ENCODE measurements around the gene GTF2IRD1.
"Not testable (repeated sequence)": the region's sequence is repeated elsewhere in the genome, so short reads cannot be mapped to it uniquely, and the experiment has no call there.

GTF2IRD1 gene

DNA sequence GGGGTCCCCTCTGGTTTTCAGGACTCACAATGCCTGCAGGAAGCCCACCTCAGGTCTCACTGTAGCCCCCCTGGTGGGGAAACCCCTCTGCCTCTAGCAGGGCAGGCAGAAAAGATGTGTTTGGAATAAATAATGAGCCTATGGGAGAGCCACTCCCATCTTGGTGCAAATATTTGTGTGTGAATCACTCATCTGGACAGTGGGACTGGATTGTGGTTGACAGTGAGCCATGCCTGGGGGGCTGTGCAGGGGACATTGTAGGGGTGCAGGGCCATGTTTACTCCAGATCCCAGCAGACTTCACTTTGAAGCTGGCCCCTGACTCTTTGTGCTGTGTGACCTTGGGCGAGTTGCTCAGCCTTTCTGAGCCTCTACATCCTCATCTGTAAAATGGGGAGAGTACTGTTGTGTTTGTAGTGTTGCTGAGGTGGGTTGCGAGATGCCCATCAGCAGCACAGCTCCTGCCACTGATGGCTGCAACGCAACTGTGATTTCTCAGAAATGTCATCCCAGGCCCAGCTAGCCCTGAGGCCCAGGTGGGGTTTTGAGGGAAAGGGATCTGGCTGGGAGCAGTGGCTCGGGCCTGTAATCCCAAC, 20.7 kb downstream of the GTF2IRD1 start:
- DNase-seq = no peak

- no peak for DNase-seq
These were observed 21.7 kb downstream of the GTF2IRD1 start for GRCh38 chr7:74475243-74475986.

- DNase-seq = no peak
These were observed 22.3 kb downstream of the GTF2IRD1 start for GRCh38 chr7:74475987-74476350.

- no peak for DNase-seq
These were observed 22.9 kb downstream of the GTF2IRD1 start for GRCh38 chr7:74476626-74477025.

DNA sequence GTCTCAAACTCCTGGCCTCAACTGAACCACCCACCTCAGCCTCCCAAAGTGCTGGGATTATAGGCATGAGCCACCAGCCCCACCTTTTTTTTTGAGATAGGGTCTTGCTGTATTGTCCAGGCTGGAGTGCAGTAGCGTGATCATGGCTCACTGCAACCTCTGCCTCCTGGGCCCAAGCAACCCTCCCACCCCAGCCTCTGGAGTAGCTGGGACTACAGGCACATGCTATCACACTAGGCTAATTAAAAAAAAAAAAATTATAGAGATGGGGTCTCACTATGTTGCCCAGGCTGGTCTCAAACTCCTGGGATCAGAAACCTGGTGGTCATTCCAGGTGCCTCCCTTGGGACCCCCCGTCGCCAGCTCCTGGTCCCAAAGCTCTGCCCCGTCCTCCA, 25.0 kb downstream of the GTF2IRD1 start:
- DNase-seq = no peak

DNA sequence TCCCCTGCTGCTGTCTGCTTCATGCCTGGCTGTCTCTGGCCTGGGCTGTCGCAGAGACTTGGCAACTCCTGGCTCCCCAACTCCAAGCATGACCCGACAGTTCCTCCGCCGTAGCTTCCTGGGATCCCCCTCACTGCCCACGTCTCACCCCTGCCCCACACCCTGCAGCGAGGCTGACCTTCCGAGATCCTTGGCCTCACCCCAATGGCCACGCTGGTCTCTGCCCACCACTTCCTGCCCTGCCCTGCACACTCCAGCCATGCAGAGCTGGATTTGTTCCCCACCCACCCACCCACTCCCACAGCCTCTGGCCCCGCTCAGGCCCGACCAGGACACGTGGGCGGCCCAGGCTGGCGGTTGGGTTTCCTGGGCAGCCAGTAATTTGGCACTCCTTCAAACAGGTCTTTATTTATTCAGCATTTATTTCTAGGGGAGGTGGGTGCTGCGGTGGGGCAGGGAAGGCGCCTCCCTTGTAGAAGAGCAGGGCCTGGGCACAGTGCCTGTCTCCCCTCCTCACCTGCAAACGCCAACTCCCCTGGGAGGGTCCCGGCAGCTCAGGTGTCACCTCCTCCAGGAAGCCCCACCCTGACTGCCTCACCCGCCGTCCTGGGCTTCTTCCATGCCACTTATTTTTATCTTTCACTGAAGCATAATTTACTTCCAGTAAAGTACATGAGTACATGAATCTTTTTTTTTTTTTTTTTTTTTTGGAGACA, 25.5 kb downstream of the GTF2IRD1 start:
- no peak for DNase-seq

DNA sequence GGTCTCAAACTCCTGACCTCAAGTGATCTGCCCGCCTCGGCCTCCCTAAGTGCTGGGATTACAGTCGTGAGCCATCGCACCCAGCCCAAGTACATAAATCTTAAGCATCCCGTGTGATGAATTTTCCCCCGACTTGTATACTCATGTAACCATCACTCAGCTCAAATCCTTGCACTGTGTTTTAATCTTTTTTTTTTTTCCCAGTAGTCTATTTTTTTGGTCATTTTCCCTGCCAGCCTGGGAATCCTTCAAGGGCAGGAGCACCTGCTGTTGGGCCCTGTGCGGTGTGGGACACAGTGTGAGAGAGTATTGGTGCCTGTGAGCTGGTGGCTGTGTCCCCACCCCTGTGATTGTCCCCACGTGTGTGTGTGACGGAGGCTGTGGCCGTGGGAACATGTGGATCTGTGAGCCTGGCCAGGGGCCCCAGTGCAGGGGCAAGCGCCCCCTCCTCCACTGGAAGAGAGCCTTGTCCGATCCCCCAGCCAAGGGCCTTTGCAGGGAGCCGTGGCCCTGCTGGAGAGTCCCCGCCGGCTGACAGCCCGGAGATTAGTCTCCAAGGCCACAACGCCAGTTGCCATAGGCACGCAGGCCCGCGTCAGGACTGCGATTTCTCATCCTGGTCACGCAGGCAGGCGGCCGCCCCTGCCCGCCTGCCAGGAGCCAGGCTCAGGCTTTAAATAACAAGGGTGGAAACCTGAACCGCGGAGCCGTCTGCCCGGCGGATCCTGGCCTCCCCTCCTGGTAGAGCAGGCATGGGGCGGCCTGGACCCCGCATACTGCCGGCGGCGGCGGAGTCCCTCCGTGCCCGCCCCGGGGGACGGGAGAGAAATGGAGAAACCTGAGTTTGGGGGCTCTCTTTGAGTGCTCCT, 26.5 kb downstream of the GTF2IRD1 start:
- DNase-seq = peak; percentile 70

- peak; percentile 55 for DNase-seq
These were observed 27.2 kb downstream of the GTF2IRD1 start for GRCh38 chr7:74480861-74481417.

DNA sequence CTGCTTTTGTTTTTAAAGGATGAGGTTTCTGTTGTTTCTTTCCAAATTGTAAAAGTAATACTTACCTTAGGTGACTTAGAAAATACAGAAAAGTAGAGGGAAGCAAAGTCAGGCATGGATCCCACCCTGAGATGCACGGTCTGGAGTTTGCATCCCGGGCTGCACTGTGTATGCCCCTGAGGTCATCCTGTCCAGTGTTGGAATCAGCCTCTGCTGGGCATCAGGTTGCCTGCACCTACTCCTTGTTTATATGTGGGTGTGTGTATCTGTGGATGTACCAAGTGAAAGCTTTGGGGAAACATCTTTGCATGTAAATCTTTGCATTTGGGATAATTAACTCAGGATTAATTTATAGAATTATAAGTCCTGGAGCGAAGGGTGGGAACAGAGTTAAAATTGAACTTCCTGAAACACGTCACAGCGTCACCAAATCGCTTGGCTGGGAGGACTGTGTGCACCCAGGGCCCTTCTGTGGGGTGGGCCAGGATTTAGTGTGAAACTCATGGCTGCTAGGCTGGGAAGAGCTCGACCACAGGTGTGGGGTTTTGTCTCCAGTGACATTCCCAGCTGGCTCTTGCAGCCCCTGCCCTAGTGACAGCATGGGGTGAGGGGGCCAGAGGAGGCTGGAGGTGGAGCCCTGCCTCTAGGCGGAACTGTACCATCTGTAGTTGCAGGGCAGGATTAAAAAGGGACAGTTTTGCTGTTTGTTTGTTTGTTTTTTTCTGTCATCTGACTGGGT, 27.9 kb downstream of the GTF2IRD1 start:
- DNase-seq = no peak

DNA sequence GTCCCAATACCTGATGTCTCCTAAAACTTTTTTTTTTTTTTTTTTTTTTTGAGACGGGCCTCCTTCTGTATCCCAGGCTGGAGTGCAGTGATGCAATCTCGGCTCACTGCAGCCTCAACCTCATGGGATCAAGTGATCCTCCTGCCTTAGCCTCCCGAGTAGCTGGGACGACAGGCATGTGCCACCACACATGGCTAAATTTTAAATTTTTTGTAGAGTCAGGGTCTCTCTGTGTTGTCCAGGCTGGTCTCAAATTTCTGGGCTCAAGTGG, 28.4 kb downstream of the GTF2IRD1 start:
- no peak for DNase-seq

DNA sequence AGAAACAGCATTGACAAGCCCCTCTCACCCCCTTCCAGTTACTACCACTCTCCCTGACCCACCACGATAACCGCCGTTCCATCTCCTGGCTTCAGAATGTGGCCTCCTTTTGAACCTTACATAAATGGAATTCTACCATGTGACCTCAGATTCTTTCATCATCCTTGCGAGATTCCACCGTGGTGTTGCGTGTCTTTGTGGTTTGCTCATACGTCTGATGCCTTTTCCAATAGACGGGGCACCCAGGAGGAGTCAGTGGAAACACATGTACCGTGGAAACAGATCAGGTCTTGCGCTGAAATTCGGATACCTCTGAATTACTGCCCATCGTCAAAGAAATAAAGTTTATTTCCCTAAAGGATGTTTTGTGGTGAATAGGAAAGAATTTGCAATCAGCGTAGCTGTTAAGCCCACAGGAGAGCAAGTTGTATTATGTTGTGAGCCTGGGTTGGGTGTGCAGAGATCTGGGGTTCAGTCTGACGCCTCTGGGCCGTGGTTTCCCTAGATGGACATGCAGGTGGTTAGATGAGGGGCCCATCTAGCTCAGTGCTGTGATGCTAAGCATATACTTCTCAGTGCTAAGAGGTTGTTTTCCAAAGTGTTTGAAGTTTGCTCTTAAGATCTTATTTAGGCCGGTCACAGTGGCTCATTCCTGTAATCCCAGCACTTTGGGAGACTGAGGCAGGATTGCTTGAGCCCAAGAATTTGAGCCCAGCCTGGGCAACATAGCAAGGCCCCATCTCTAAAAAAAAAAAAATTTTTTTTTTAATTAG, 29.1 kb downstream of the GTF2IRD1 start:
- peak; percentile 97 for DNase-seq

- peak; percentile 66 for DNase-seq
These were observed 30.0 kb downstream of the GTF2IRD1 start for GRCh38 chr7:74483402-74484336.

DNA sequence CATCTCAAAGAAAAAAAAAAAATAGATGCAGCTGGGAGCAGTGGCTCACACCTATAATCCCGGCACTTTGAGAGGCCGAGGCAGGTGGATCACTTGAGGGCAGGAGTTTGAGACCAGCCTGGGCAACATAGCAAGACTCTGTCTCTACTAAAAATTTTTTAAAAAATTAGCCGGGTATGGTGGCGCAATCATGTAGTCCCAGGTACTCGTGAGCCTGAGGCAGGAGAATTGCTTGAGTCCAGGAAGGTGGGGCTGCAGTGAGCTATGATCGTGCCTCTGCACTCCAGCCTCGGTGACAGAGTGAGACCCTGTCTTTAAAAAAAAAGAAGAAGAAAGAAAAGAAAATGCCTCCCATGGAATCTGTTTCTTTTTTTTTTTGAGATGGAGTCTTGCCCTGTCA, 31.9 kb downstream of the GTF2IRD1 start:
- no peak for DNase-seq

DNA sequence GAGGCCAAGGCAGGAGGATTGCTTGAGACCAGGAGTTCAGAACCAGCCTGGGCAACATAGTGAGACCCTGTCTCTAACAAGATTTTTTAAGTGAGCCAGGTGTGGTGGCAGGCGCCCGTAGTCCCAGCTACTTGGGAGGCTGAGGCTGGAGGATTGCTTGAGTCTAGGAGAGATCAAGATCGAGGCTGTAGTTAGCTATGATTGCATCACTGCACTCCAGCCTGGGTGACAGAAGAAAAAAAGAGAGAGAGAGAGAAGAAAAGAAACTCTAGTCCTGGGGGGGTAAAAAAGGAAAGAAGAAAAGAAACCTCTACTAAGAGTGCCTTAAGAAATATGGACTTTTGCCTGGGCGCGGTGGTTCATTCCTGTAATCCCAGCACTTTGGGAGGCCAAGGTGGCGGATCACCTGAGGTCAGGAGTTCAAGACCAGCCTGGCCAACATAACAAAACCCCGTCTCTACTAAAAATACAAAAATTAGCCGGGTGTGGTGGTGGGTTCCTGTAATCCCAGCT, 34.9 kb downstream of the GTF2IRD1 start:
- not testable (repeated sequence) for DNase-seq

DNA sequence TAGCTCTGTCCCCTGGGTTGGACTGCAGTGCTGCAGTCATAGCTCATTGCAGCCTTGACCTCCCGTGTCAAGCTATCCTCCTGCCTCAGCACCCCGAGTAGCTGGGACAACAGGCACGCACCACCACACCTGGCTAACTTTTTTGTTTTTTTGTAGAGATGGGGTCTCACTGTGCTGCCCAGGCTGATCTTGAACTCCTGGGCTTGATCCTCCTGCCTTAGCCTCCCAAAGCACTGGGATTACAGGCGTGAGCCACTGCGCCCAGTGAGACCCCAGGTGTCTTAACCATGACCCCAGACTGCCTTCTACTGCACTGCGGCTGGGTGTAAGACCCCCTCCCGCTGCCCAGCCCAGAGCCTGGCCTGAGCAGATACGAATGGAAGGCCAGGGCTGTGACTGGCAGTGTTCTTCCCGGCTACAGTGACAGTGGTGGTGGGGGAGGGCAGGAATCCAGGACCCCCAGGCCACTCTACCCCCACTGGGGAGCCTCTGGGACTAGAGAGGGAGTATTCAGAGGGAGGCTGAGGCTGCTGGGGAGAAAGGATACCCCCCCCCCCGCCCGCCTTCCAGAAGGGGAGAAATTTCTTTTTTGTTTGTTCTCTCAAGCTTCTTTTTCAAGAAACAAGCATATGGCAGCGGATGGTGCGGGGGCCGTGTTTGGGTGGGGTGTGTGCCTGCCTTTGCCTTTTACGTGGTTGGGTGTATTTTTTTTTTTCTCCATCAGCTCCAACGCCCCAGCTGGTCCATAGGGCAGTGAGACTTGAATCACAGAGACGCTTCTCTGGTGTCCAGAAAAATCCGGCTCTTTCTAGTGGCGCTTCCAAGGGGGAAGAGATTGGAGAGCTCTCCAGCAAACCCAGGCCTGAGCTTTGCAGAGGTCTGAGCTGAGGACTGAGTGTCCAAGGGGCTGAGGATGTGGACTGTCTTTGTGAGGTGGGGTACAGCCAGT, 36.6 kb downstream of the GTF2IRD1 start:
- no peak for DNase-seq

DNA sequence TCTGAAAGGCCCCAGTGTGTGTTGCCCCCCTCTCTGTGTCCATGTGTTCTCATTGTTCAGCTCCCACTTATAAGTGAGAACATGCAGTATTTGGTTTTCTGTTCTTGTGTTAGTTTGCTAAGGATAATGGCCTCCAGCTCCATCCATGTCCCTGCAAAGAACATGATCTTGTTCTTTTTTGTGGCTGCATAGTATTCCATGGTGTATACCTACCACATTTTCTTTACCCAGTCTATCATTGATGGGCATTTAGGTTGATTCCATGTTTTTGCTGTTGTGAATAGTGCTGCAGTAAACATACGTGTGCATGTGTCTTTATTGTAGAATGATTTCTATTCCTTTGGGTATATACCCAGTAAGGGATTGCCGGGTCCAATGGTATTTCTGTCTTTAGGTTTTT, 37.8 kb downstream of the GTF2IRD1 start:
- DNase-seq = not testable (repeated sequence)

GRCh38 chr7:74493295-74493694, 39.6 kb downstream of the GTF2IRD1 start:
- no peak for DNase-seq

GRCh38 chr7:74494076-74494548, 40.4 kb downstream of the GTF2IRD1 start:
- DNase-seq = no peak
